GM23248 (cell line): Measurements from ENCODE around the gene CLK3. TPM values are rescaled to one million over a fixed set of nuclear protein-coding genes. Genes with fewer than 3 reads are reported as not detected.
A peak's percentile ranks its signal among the peaks of the same experiment; 100 is the strongest.

Experiments used
- DNase-seq: peaks from one replicate; pipeline ENCODE4 v3.0.0-alpha.2; 2015
- H2AFZ ChIP-seq: fragments of 200-600 bp; sonication (generic); 2 replicates; pipeline ENCODE4 v1.6.1; 2016; ENCODE audit warnings: antibody characterized with exemption
- H3F3A ChIP-seq: fragments of 200-600 bp; sonication (generic); 2 replicates; pipeline ENCODE4 v1.6.1; 2016; ENCODE audit warnings: mild to moderate bottlenecking, antibody characterized with exemption, mixed run types; ENCODE audit not compliant: insufficient read depth
- H3K27ac ChIP-seq: fragments of 200-600 bp; sonication (generic); 2 replicates; pipeline ENCODE4 v1.5.1; 2016; ENCODE audit warnings: mild to moderate bottlenecking
- H3K27me3 ChIP-seq: fragments of 200-600 bp; sonication (generic); replicated peaks from 2 replicates; pipeline ENCODE4 v1.6.1; 2016; ENCODE audit warnings: mild to moderate bottlenecking; ENCODE audit not compliant: insufficient read depth
- H3K36me3 ChIP-seq: fragments of 200-600 bp; sonication (generic); 2 replicates; pipeline ENCODE4 v1.6.1; 2016; ENCODE audit warnings: low read depth, mild to moderate bottlenecking
- H3K4me1 ChIP-seq: fragments of 200-600 bp; sonication (generic); 2 replicates; pipeline ENCODE4 v1.6.1; 2016; ENCODE audit warnings: mild to moderate bottlenecking; ENCODE audit not compliant: insufficient read depth
- H3K4me2 ChIP-seq: fragments of 200-600 bp; sonication (generic); one replicate; pipeline ENCODE4 v1.6.1; 2016; ENCODE audit warnings: mild to moderate bottlenecking; ENCODE audit not compliant: unreplicated experiment
- H3K4me3 ChIP-seq: fragments of 200-600 bp; sonication (generic); 2 replicates; pipeline ENCODE4 v1.5.1; 2016; ENCODE audit warnings: mild to moderate bottlenecking
- H3K79me2 ChIP-seq: fragments of 200-600 bp; sonication (generic); 2 replicates; pipeline ENCODE4 v1.6.1; 2016; ENCODE audit warnings: mild to moderate bottlenecking; ENCODE audit not compliant: insufficient read depth
- H3K9ac ChIP-seq: fragments of 200-600 bp; sonication (generic); 2 replicates; pipeline ENCODE4 v1.6.1; 2016; ENCODE audit warnings: mild to moderate bottlenecking
- H3K9me2 ChIP-seq: fragments of 200-600 bp; sonication (generic); 2 replicates; pipeline ENCODE4 v1.6.1; 2016; ENCODE audit warnings: mixed run types, mild to moderate bottlenecking, moderate library complexity; ENCODE audit not compliant: insufficient read depth
- H3K9me3 ChIP-seq: fragments of 200-600 bp; sonication (generic); one replicate; pipeline ENCODE4 v1.6.1; 2017; ENCODE audit warnings: low read depth
- H4K20me1 ChIP-seq: fragments of 200-600 bp; sonication (generic); 2 replicates; pipeline ENCODE4 v1.6.0; 2016; ENCODE audit not compliant: insufficient read depth
- EZH2 ChIP-seq: fragments of 200-600 bp; sonication (generic); IDR thresholded peaks from 2 replicates; pipeline ENCODE4 v1.6.1; 2018; ENCODE audit warnings: antibody characterized with exemption, mild to moderate bottlenecking; ENCODE audit not compliant: insufficient read depth, poor library complexity, severe bottlenecking
- EZH2phosphoT487 ChIP-seq: fragments of 200-600 bp; sonication (generic); IDR thresholded peaks from 2 replicates; pipeline ENCODE4 v1.6.1; 2018; ENCODE audit warnings: antibody characterized with exemption, moderate library complexity, mild to moderate bottlenecking, low read depth; ENCODE audit not compliant: insufficient read depth
- WGBS, 2 experiments: methylation state at CpG; one replicate each; pipeline ENCODE4 v1.1.6; 2015 to 2017; ENCODE audit warnings: low lambda C conversion rate in 2 of 2, low coverage in 1 of 2; ENCODE audit errors: missing lambda C conversion rate in 2 of 2; 5-methylcytosine and 5-hydroxymethylcytosine counted together
- in situ Hi-C: fragments of 300-500 bp; cut with MboI; formaldehyde crosslinking; loops from 2 replicates; pipeline ENCODE4 v1.15.0; 2020
- polyA plus RNA-seq: library from polyadenylated mRNA; unstranded; fragments of >200 nt; fragmentation: Nextera tagmentation; extraction: Ambion mirVana; gene quantifications from 2 replicates; pipeline ENCODE4 v1.2.1, GENCODE V29; 2016
- total RNA-seq: library from RNA; depleted of rRNA; stranded (reverse); fragments of >200 nt; shearing (Covaris generic); gene quantifications from 2 replicates; pipeline ENCODE4 v1.2.3, GENCODE V29; 2014

The CLK3 gene
- total and polyA plus RNA-seq, 2 experiments from 2014 or later: 41.9 to 67.9 TPM

DNA sequence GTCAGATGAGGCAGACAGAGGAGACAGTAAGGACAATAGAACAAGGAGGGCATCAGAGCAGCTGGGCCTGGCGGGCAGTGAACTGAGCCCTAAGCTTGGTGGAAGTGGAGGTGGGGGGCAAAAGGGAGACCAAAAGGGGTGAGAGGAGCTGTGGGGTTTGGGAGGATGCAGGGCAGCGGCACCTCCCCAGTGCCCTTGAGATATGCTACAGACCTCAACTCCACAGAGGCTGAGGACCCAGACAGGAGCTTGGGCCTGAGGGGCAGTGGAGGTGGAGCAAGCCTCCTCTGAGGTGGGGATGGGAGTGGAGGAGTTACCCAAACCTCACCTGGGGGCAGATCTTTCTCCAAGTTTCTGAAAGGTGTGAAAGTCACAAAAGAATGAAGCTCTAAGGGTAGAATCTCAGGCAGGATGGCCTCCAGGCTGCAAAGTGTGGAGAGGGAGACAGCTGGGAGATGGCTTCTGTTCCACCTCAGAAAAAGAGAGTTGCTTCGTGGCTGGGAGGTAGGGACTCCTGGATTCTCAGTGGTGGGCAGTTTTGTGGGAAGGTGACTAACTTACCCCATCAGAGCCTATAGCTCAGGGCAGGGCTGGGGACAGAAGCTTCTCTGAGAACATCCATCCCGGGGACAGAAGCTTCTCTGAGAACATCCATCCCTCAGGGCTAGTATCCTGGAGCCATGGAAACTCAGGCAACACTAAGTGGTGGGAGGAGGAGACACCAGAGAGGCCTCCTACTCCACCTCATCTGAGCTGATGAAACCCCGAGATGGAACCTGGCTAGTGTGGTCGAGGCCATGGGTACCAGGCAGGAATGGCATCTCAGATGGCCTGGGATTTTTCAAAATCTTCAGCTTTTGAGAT, 2.3 kb upstream of the CLK3 start:
- Histone ChIP-seq H3K9ac (no peak overlapping the region), H3K4me3 (no peak overlapping the region), H3K79me2 (peaks cover 27% of the 10 kb centered on the region), H3F3A (peaks cover 24% of the 10 kb centered on the region), H4K20me1 (peaks cover 8% of the 10 kb centered on the region), H3K27me3 (no peaks in the 10 kb centered on the region), H3K9me3 (no peaks in the 10 kb centered on the region), H3K9me2 (no peaks in the 10 kb centered on the region), H3K36me3 (no peaks in the 10 kb centered on the region), H3K4me1 (peaks cover 16% of the 10 kb centered on the region), H2AFZ (no peak overlapping the region), H3K27ac (no peak overlapping the region), H3K4me2 (no peak overlapping the region)
- peak; percentile 49 for DNase-seq
- 67 to 77% methylated on average over 6 of the region's 6 CpGs for WGBS, 2 experiments
- no peak for TF ChIP-seq EZH2
- TF ChIP-seq EZH2phosphoT487: no peak
- in situ Hi-C loops: no loop called here

DNA sequence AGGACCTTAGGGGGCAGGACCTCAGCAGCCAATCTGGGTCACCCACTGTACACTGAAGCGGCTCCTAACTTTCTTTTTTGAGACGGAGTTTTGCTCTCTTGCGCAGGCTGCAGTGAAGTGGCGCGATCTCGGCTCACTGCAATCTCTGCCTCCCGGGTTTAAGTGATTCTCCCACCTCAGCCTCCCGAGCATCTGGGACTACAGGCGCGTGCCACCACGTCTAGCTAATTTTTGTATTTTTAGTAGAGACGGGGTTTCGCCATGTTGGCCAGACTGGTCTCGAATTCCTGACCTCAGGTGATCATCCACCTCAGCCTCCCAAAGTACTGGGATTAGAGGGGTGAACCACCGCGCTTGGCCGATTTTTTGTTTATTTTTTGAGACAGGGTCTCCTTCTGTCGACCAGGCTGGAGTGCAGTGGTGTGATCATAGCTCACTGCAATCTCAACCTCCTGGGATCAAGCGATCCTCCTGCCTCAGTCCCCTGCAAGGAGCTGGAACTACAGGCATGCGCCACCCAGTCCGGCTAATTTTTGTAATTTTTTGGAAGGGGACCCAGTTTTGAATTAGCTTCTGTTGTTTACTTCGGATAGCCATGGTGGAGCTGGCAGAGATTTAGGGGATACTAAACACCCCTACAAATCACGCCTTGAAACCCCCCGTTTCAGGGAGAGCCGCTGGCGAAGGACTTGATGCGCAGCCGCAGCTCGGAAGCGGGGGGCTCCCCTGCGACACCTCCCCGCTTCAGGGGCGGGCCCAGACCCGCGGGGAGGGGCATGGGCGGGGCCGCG, 1.5 kb upstream of the CLK3 start:
- H3K27ac ChIP-seq: peak overlapping the region; percentile 90
- in situ Hi-C loops: no loop called here
- peak overlapping the region; percentile 98 for H3K9ac ChIP-seq
- no peak for DNase-seq
- peak overlapping the region; percentile 89 for H2AFZ ChIP-seq
- H3K9me3 ChIP-seq: no peaks in the 10 kb centered on the region
- peaks cover 24% of the 10 kb centered on the region for H3F3A ChIP-seq
- H3K27me3 ChIP-seq: no peaks in the 10 kb centered on the region
- 34 to 43% methylated on average over 26 to 37 of the region's 38 CpGs for WGBS, 2 experiments
- H3K4me3 ChIP-seq: peak overlapping the region; percentile 80
- no peaks in the 10 kb centered on the region for H3K36me3 ChIP-seq
- H3K79me2 ChIP-seq: peaks cover 35% of the 10 kb centered on the region
- TF ChIP-seq EZH2 (no peak), EZH2phosphoT487 (no peak)
- no peaks in the 10 kb centered on the region for H3K9me2 ChIP-seq
- H3K4me2 ChIP-seq: peak overlapping the region; percentile 82
- H3K4me1 ChIP-seq: peaks cover 16% of the 10 kb centered on the region
- H4K20me1 ChIP-seq: peaks cover 10% of the 10 kb centered on the region

DNA sequence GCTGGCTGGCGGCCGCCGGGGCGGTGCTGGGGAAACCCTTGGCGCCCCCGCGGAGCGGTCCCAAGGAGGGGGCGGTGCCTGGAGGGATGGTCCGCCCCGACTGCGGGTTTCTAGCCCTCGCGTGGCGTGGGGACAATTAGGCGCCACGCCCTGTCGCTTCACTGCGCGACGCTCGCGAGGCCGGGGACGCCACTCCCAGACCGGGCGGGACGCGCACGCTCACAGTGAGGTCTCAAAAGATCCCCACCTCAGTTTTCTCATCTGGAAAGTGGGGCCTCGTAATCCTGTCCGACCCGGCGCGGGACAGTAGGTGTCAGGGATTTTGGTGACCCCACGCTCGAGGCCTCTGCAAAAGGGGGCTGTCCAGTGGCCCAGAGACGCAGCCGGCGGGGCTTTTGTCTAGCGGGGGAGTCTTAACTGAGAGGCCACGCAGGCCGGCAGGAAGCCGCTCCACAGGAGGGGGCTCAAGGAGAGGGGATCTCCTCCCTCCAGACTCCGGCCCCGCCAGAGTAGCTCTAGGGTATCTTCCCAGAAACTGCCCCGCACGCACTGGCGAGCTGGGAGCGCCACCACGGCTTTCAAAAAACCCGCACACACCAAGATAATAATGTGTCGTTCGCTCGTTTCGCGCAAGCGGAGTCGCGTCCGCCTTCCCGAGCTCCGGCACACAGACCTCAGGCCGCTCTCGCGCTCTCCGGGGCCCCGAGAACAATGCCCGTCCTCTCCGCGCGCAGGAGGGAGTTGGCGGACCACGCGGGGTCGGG, 710 bp upstream of the CLK3 start:
- peak overlapping the region; percentile 82 for H3K4me2 ChIP-seq
- peak overlapping the region; percentile 90 for H3K27ac ChIP-seq
- in situ Hi-C loops: no loop called here
- no peak for TF ChIP-seq EZH2
- TF ChIP-seq EZH2phosphoT487: no peak
- no peaks in the 10 kb centered on the region for H3K27me3 ChIP-seq
- H3K79me2 ChIP-seq: peaks cover 43% of the 10 kb centered on the region
- peak; percentile 91 for DNase-seq
- H3K9me3 ChIP-seq: no peaks in the 10 kb centered on the region
- H3K4me1 ChIP-seq: peaks cover 16% of the 10 kb centered on the region
- H3K36me3 ChIP-seq: no peaks in the 10 kb centered on the region
- no peaks in the 10 kb centered on the region for H3K9me2 ChIP-seq
- H3F3A ChIP-seq: peaks cover 24% of the 10 kb centered on the region
- H3K4me3 ChIP-seq: peak overlapping the region; percentile 80
- peak overlapping the region; percentile 89 for H2AFZ ChIP-seq
- peaks cover 10% of the 10 kb centered on the region for H4K20me1 ChIP-seq
- peak overlapping the region; percentile 98 for H3K9ac ChIP-seq
- 1 to 2% methylated on average over 46 to 65 of the region's 76 CpGs for WGBS, 2 experiments
